HG03442 (cell line): ENCODE results near the gene TIAM1.

Source experiments
- ATAC-seq: cut with Tn5 transposase; IDR thresholded peaks from one replicate; pipeline ENCODE4 v1.9.1; 2021; ENCODE audit warnings: mild to moderate bottlenecking, moderate library complexity; ENCODE audit not compliant: unreplicated experiment

Gene TIAM1

GRCh38 chr21:31145274-31145673 lies 198.8 kb downstream of the TIAM1 start:
- ATAC-seq = no peak

GRCh38 chr21:31143036-31143435 lies 201.0 kb downstream of the TIAM1 start:
- no peak for ATAC-seq

- ATAC-seq = no peak
These were observed 201.5 kb downstream of the TIAM1 start for GRCh38 chr21:31142600-31142999.

GRCh38 chr21:31141389-31142000 lies 202.6 kb downstream of the TIAM1 start:
- no peak for ATAC-seq

- ATAC-seq = no peak
These were observed 203.4 kb downstream of the TIAM1 start for GRCh38 chr21:31140676-31141075.

GRCh38 chr21:31140025-31140424 lies 204.0 kb downstream of the TIAM1 start:
- ATAC-seq = no peak

- ATAC-seq = no peak
These were observed 206.1 kb downstream of the TIAM1 start for GRCh38 chr21:31137960-31138359.

- peak; percentile 63 for ATAC-seq
These were observed 207.2 kb downstream of the TIAM1 start for GRCh38 chr21:31136891-31137290.

- ATAC-seq = no peak
These were observed 208.4 kb downstream of the TIAM1 start for GRCh38 chr21:31135531-31136184.

- no peak for ATAC-seq
These were observed 210.7 kb downstream of the TIAM1 start for GRCh38 chr21:31133243-31133830.

GRCh38 chr21:31132574-31133242 lies 211.4 kb downstream of the TIAM1 start:
- ATAC-seq = peak; percentile 76

GRCh38 chr21:31130821-31131220 lies 213.2 kb downstream of the TIAM1 start:
- no peak for ATAC-seq

GRCh38 chr21:31128234-31128633 lies 215.8 kb downstream of the TIAM1 start:
- ATAC-seq = no peak

- ATAC-seq = peak; percentile 61
These were observed 220.1 kb downstream of the TIAM1 start for GRCh38 chr21:31124010-31124409.

- no peak for ATAC-seq
These were observed 224.9 kb downstream of the TIAM1 start for GRCh38 chr21:31119199-31119598.

- ATAC-seq = no peak
These were observed 226.7 kb downstream of the TIAM1 start for GRCh38 chr21:31117128-31117916.

- no peak for ATAC-seq
These were observed 228.8 kb downstream of the TIAM1 start for GRCh38 chr21:31115249-31115648.

- ATAC-seq = no peak
These were observed 233.0 kb downstream of the TIAM1 start for GRCh38 chr21:31111093-31111492.

GRCh38 chr21:31110430-31110829 lies 233.6 kb downstream of the TIAM1 start:
- no peak for ATAC-seq

- ATAC-seq = peak; percentile 61
These were observed 236.2 kb downstream of the TIAM1 start for GRCh38 chr21:31107871-31108270.

GRCh38 chr21:31107176-31107785 lies 236.8 kb downstream of the TIAM1 start:
- ATAC-seq = no peak
